HUES6 (cell line): ENCODE data around the gene FTCDNL1.

ENCODE experiments used
- H3K27ac ChIP-seq: 2 replicates; pipeline ENCODE4 v1.7.0; 2013; ENCODE audit warnings: low read depth, mild to moderate bottlenecking, low read length, inconsistent platforms
- H3K27me3 ChIP-seq: 2 replicates; pipeline ENCODE4 v1.6.1; 2013; ENCODE audit warnings: low read length; ENCODE audit not compliant: control insufficient read depth, insufficient read depth
- H3K36me3 ChIP-seq: 2 replicates; pipeline ENCODE4 v1.6.1; 2013; ENCODE audit warnings: low read length; ENCODE audit not compliant: control insufficient read depth, insufficient read depth
- H3K4me1 ChIP-seq: 2 replicates; pipeline ENCODE4 v1.6.1; 2013; ENCODE audit warnings: low read length; ENCODE audit not compliant: control insufficient read depth, insufficient read depth
- H3K4me3 ChIP-seq: 2 replicates; pipeline ENCODE4 v1.5.1; 2013; ENCODE audit warnings: low read depth, low read length
- H3K9ac ChIP-seq: one replicate; pipeline ENCODE4 v1.6.1; 2013; ENCODE audit warnings: mild to moderate bottlenecking, low read length
- H3K9me3 ChIP-seq: 2 replicates; pipeline ENCODE4 v1.6.1; 2013; ENCODE audit warnings: low read depth, low read length; ENCODE audit not compliant: control insufficient read depth, insufficient read depth

The FTCDNL1 gene

GRCh38 chr2:199868431-199869226, 17.6 kb upstream of the FTCDNL1 start:
- H3K9ac ChIP-seq, result peak overlapping the region; percentile 51
- peak overlapping the region; percentile 79 for H3K27ac ChIP-seq
- H3K27me3 ChIP-seq, result no peaks in the 10 kb centered on the region
- peaks cover 36% of the 10 kb centered on the region for H3K4me1 ChIP-seq
- peak overlapping the region; percentile 23; the same call in 1 of the 2 replicates for H3K4me3 ChIP-seq
- peaks cover 9% of the 10 kb centered on the region; the same call in 1 of the 2 replicates for H3K9me3 ChIP-seq
- H3K36me3 ChIP-seq, result no peaks in the 10 kb centered on the region

DNA sequence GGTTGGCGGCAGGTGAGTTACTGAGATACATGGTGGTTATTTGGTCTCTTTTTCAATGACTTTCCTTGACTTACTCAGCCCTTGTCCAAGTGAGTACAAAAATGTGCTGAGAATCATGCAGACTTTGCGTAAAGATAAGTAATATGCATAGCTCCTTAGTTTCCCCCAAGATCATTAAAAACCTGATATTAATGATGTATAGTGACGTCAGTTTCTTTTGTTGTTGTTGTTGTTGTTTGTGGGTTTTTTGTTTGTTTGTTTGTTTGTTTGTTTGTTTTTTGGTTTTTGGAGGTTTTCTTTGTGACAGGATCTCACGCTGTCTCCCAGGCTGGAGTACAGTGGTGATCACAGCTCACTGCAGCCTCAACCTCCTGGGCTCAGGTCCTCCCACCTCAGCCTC, 14.9 kb upstream of the FTCDNL1 start:
- Histone ChIP-seq H3K9ac (no peak overlapping the region), H3K4me3 (no peak overlapping the region)

DNA sequence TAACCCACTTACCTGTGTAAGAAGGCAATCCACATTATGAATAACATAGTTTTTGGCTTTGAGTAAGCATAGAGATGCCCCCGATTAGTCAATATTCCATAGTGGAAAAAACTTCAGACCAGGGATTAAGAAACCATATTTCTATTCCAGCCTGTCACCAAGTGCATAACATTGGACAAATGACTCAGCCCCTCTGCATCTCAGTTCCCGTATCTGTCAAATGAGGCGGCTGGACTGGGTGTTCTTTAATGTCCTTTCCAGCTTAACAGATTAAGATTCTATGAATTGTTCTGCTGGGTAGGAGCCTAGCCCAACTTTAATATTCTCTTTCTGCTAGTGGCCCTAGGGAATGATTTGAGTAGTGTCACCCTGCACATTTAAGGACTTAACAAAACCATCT, 11.8 kb upstream of the FTCDNL1 start:
- Histone ChIP-seq H3K4me3 (no peak overlapping the region), H3K9me3 (no peaks in the 10 kb centered on the region), H3K36me3 (no peaks in the 10 kb centered on the region), H3K4me1 (peaks cover 6% of the 10 kb centered on the region; the same call in 1 of the 2 replicates), H3K27me3 (no peaks in the 10 kb centered on the region), H3K27ac (no peak overlapping the region), H3K9ac (no peak overlapping the region)

More for the DNA sequence above, 14.9 kb upstream of the FTCDNL1 start:
- H3K27ac ChIP-seq, result no peak overlapping the region
- H3K9me3 ChIP-seq, result no peaks in the 10 kb centered on the region
- no peaks in the 10 kb centered on the region for H3K27me3 ChIP-seq
- peaks cover 34% of the 10 kb centered on the region for H3K4me1 ChIP-seq
- no peaks in the 10 kb centered on the region for H3K36me3 ChIP-seq

- Histone ChIP-seq H3K9me3 (no peaks in the 10 kb centered on the region), H3K4me3 (no peak overlapping the region), H3K9ac (no peak overlapping the region), H3K36me3 (no peaks in the 10 kb centered on the region), H3K27ac (no peak overlapping the region), H3K27me3 (no peaks in the 10 kb centered on the region), H3K4me1 (peaks cover 2% of the 10 kb centered on the region; the same call in 1 of the 2 replicates)
These were observed 10.3 kb upstream of the FTCDNL1 start for GRCh38 chr2:199861132-199861774.

DNA sequence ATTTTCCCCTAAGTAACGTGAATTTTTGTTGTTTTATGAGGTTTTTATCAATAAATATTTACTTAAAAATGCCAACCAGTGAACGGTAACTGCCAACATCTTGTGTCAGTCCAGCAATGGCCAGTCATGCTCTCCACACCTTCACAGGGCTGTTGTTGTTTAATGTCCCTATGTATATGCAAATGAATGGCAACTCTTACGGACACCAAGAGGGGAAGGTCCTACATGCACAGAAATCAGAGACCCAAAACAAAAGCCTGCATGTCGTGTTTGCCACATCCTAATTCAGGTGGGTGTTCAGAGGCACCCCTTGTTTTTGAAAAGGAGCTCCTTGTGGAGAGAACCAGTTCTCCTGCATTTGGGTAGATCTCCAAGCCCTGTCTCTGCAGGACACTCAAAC, 4.8 kb upstream of the FTCDNL1 start:
- Histone ChIP-seq H3K27me3 (no peaks in the 10 kb centered on the region), H3K9me3 (no peaks in the 10 kb centered on the region), H3K9ac (no peak overlapping the region), H3K4me1 (peaks cover 12% of the 10 kb centered on the region), H3K4me3 (no peak overlapping the region), H3K36me3 (no peaks in the 10 kb centered on the region), H3K27ac (no peak overlapping the region)

DNA sequence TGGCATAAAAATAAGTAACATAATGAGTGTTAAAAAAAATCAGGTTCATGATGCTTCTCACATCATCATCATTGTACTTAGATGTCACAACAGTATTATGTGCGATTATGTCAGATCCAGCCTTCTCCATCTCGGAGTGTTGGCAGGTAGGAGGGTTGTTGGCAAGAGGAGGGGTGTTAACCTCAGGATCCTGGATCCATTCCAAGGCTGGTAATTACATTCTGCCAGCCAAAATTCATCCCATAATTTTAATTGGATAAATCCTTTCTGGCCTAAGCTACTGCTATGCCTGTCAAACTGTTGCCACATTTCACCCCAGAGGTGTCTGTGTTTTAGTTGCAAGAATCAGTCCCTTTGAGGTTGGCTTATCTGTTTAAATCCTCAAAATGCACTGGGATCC, 891 bp upstream of the FTCDNL1 start:
- Histone ChIP-seq H3K9ac (no peak overlapping the region), H3K4me1 (peaks cover 15% of the 10 kb centered on the region), H3K4me3 (no peak overlapping the region), H3K27me3 (peaks cover 6% of the 10 kb centered on the region), H3K27ac (no peak overlapping the region), H3K9me3 (no peaks in the 10 kb centered on the region), H3K36me3 (no peaks in the 10 kb centered on the region)

DNA sequence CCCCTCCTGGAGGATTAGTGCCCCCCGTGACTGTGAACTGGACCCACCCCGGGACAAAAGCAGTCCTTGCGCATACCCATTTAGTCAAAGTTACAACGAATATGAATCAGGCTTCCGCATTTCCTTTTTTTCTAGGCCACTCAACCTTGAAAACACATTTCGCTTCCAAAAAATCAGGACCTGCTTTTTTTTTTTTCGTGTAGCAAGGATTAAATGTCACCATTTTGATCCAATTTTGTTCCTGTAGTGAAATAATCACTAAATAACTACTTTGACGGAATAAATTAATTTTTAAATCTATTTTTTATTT, 464 bp upstream of the FTCDNL1 start:
- H3K4me1 ChIP-seq, result peaks cover 14% of the 10 kb centered on the region

DNA sequence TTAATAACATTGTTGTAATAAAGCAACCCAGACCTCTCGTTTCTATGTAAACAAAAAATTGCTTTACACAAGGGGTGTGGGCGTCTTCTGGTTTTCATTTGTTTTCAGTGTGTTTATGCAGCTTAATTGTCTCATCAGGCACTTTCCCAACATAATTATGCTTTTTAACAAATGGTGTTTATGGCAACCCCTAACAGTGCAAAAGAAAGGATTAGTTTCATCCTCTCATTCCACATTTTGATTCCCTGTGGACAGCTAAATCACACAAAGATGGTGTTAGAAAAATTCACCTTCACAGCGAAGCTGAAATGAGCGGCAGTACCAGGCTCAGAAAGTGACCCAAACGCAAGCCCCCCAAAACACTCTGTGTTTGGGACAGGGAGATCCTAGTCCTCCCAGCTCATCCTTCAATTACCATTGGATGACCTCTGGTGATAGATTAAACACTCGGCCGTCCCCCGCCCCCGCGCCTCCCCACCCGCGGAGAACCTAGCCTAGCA, 724 bp downstream of the FTCDNL1 start:
- H3K36me3 ChIP-seq, result no peaks in the 10 kb centered on the region
- H3K4me3 ChIP-seq, result peak overlapping the region; percentile 93
- no peak overlapping the region for H3K27ac ChIP-seq
- no peaks in the 10 kb centered on the region for H3K9me3 ChIP-seq
- H3K9ac ChIP-seq, result peak overlapping the region; percentile 79
- H3K4me1 ChIP-seq, result peaks cover 3% of the 10 kb centered on the region; the same call in 1 of the 2 replicates
- peaks cover 6% of the 10 kb centered on the region for H3K27me3 ChIP-seq

More for the DNA sequence above, 464 bp upstream of the FTCDNL1 start:
- H3K36me3 ChIP-seq, result no peaks in the 10 kb centered on the region
- peak overlapping the region; percentile 93 for H3K4me3 ChIP-seq
- no peaks in the 10 kb centered on the region for H3K9me3 ChIP-seq
- peak overlapping the region; percentile 32 for H3K9ac ChIP-seq
- H3K27me3 ChIP-seq, result peaks cover 6% of the 10 kb centered on the region
- H3K27ac ChIP-seq, result no peak overlapping the region

GRCh38 chr2:199848389-199849130, 2.4 kb downstream of the FTCDNL1 start:
- Histone ChIP-seq H3K36me3 (no peaks in the 10 kb centered on the region), H3K9ac (no peak overlapping the region), H3K4me1 (peaks cover 3% of the 10 kb centered on the region; the same call in 1 of the 2 replicates), H3K9me3 (no peaks in the 10 kb centered on the region), H3K4me3 (no peak overlapping the region), H3K27ac (no peak overlapping the region), H3K27me3 (peaks cover 6% of the 10 kb centered on the region)

- H3K36me3 ChIP-seq, result no peaks in the 10 kb centered on the region
- H3K9me3 ChIP-seq, result no peaks in the 10 kb centered on the region
- H3K4me1 ChIP-seq, result peaks cover 12% of the 10 kb centered on the region
- no peak overlapping the region for H3K9ac ChIP-seq
- H3K27me3 ChIP-seq, result peaks cover 6% of the 10 kb centered on the region
- no peak overlapping the region for H3K4me3 ChIP-seq
- no peak overlapping the region for H3K27ac ChIP-seq
These were observed 3.7 kb downstream of the FTCDNL1 start for GRCh38 chr2:199847181-199847864.
